ENCODE measurements around the gene RPP40.

DNA sequence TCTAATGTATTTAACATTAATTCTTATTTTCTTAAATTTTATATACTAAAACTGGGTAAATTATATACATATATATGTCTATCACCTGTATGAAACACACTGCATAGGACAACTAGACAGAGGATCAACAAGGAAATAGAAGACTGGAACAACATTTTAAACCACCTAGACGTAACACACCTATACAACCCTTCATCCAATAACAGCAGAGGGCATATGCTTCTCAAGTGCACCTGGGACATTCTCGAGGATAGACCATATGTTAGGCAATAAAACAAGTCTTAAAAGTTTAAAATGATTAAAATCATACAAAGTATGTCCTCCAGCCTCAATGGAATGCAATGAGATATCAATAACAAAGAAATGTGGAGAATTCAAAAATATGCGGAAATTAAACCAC, 45.2 kb downstream of the RPP40 start:
- TF ChIP-seq CTCF (IDR thresholded peaks at IDR 0.05 in 4 of 5, conservative IDR thresholded peaks at IDR 0.05 in 1 of 5) = no peak
- no peak for TF ChIP-seq POLR2A (IDR thresholded peaks at IDR 0.05)

Data from gastrocnemius medialis (tissue), 4 donors.